Ovary (tissue), 3 donors: Measurements from ENCODE around the gene IL1RAP.

Experiments
- POLR2A ChIP-seq: fragments of 450-650 bp; IDR thresholded peaks from one replicate; pipeline ENCODE4 v1.6.1; 2017; ENCODE audit warnings: antibody characterized with exemption, mild to moderate bottlenecking, moderate library complexity
- TF ChIP-seq, protein P1 (sequence below), 3 donors: fragments of 450-650 bp in 2 of 3; fragments of 200-600 bp in 1 of 3; IDR thresholded peaks; one replicate each; pipeline versions ENCODE4 v1.5.1 to v1.8.0; 2016 to 2022; ENCODE audit warnings: antibody characterized with exemption in 3 of 3, mild to moderate bottlenecking in 1 of 3
- donor health status: DM: no; HTN: no; CAD: no.

DNA sequence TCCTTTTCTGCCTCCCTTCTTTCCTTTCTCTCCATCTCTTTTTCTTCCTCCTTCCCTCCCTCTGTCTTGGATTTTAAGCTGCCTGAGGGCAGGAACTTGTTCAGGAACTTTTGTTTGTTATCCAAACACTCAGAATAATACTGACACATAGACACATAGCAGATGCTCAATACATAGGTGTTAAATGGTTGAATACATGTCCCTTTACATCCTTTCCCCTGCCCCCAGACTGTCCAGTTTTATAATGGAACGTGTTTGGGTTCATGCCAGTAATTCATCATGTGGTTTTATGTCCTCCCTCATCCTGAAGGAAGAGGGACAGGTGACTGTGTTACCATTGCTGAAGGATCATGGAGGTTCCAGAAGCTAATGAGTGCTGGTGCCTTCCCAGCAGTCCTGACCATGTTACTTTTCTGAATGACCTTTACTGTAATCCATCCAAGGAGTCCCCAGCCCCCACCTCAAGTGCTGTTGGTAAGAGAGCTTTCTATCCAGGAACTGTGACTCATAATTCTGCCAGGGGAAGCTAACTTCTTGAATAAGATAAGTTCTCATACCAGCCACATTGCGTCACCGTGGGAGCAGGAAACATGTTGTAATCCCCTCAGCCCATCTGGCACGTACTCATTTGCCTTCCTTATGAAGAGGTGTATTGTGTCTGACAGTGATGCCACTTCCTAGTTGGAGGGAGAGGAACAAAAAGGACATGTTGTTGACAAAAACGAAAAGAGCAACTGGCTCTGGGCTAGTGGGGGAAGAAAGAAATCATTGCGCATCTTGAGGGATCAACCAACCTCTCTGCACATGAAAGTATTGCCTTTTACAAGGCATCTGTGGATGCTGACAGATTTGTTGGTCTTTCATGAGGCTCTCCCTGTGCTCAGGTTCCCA, 52.4 kb downstream of the IL1RAP start:
- TF ChIP-seq POLR2A, result no peak
- TF ChIP-seq, protein P1, sequence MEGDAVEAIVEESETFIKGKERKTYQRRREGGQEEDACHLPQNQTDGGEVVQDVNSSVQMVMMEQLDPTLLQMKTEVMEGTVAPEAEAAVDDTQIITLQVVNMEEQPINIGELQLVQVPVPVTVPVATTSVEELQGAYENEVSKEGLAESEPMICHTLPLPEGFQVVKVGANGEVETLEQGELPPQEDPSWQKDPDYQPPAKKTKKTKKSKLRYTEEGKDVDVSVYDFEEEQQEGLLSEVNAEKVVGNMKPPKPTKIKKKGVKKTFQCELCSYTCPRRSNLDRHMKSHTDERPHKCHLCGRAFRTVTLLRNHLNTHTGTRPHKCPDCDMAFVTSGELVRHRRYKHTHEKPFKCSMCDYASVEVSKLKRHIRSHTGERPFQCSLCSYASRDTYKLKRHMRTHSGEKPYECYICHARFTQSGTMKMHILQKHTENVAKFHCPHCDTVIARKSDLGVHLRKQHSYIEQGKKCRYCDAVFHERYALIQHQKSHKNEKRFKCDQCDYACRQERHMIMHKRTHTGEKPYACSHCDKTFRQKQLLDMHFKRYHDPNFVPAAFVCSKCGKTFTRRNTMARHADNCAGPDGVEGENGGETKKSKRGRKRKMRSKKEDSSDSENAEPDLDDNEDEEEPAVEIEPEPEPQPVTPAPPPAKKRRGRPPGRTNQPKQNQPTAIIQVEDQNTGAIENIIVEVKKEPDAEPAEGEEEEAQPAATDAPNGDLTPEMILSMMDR (IDR thresholded peaks at IDR 0.05), result no peak
